GM19328 (cell line): ENCODE measurements around the gene FARS2.
"Not testable (repeated sequence)": the region's sequence is repeated elsewhere in the genome, so short reads cannot be mapped to it uniquely, and the experiment has no call there.

Source experiments
- ATAC-seq: cut with Tn5 transposase; IDR thresholded peaks from one replicate; pipeline ENCODE4 v1.9.1; 2021; ENCODE audit warnings: mild to moderate bottlenecking, moderate library complexity; ENCODE audit not compliant: unreplicated experiment

Gene FARS2

DNA sequence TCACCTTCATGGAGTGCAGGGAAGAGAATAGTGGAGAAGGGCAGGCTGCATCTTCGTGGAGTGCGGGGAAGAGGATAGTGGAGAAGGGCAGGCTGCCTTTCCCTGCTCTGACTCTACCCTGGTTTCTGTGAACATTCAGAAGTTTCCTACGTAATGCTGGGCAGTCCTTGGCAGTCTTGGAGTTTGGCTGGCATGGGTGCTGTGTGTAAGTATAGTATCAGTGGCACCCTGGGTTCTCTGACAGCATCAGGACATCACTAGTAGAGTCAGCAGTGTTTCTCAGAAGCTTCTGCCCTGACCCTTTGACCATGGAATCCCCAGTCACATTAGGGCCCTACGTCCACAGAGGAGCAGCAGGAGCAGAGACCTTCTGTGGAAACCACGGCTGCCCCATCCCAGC is 392.5 kb downstream of the FARS2 start:
- no peak for ATAC-seq

DNA sequence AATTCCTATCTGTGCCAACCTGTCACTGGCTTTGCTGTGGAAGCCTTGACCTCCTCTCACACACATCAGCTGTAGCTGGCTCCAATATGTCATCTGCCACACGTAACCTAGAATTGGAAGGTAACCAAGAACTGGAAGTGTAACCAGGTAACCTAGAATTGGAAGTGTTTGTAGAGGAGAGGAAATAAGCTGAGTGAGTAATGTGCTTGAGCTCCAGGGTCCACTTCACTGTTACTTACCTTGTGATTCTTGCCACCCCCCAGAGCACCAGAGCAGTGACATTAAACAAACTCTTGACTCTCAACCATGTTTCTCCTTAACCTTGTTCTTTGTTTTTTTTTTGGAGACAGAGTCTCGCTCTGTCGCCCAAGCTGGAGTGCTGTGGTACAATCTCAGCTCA is 394.9 kb downstream of the FARS2 start:
- ATAC-seq: no peak

DNA sequence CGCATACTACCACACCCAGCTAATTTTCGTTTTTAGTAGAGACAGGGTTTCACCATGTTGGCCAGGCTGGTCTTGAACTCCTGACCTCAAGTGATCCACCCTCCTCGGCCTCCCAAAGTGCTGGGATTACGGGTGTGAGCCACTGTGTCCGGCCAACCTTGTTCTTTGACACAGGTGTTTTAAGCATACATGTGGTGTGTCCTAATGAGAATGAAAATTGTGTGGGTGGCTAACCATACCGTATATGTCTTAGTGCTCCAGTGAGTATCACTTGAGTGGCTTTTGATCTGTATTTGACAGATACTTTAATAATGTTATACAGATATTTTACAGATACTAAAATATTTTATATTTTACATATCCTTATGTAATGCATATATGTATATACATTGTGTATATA is 395.4 kb downstream of the FARS2 start:
- not testable (repeated sequence) for ATAC-seq

DNA sequence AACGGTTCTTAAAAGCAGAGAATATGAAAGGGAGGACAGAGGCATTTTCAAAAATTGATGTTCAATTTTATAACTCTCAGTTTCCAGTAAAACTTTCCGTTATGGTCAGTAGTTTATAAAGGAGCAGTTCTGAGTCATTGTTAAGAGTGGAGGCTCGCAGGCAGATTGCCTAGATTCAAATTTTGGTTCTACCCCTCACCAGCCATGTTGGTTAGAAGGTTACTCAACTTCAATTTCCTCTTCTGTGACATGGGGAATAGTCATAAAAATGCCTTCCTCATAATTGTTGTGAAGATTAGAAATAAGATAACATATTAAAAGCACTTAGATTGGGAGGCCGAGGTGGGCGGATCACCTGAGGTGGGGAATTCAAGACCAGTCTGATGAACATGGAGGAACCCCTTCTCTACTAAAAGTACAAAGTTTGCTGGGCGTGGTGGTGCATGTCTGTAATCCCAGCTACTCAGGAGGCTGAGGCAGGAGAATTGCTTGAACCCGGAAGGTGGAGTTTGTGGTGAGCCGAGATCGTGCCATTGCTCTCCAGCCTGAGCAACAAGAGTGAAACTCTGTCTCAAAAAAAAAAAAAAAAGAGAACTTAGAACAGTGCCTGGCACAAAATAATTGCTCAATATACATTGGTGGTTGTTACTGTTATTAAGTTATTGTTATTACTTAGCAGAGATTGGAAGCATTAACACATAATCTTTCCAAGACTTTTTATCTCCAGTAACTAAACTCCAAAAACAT is 396.5 kb downstream of the FARS2 start:
- ATAC-seq: no peak

DNA sequence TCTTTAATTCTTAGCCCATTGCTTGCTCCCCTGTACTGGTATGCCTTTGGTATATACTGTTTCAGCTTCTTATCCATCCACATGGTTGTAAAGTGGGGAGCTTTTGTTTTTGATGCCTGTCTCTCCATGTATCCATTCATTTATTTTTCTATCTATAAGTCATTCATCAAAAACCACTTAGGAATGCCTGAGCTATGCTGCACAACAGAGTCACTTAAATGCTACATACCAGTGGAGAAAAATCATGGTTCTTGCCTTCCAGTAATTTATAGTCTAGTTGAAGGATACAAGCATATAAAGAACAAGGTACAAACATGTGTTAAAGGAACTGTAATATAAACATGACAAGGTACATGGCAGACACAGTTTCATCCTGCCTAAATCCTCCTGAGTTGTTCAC is 398.2 kb downstream of the FARS2 start:
- ATAC-seq: no peak

DNA sequence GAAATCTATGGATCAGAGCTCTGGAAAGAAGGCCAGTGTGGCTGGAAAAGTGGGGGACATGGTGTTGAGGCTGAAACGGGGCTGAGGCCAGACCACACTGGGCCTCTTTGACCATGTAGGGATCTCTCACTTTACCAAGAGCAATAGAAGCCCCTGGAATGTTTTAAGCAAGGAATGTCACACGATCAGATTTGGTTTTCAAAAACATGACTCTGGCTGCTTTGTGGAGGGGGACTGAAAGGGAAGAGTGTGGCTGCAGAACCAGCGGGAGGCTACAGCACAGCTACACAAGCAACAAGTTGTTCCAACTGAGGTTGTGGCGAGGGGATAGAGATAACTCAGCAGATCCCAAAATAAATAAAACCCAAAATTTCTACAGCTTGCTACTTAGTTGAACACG is 399.5 kb downstream of the FARS2 start:
- ATAC-seq: no peak

DNA sequence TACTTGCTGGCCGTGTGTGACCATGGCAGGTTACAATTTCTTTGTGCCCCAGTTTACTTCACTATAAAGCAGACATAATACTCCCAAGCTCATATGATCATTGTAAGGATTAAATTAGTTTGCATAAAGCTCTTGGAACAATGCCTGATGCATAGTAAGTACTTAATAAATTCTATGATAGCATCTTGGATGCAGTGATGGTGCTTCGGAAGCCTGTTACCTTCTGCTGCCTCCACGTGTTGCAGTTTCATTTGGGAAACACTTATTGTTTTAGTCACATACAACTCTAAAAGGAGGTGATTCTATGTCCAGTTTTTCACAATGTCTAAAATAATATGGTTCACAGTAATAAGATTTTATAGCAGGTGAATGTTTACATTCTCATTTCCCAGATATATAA is 401.5 kb downstream of the FARS2 start:
- ATAC-seq: no peak

DNA sequence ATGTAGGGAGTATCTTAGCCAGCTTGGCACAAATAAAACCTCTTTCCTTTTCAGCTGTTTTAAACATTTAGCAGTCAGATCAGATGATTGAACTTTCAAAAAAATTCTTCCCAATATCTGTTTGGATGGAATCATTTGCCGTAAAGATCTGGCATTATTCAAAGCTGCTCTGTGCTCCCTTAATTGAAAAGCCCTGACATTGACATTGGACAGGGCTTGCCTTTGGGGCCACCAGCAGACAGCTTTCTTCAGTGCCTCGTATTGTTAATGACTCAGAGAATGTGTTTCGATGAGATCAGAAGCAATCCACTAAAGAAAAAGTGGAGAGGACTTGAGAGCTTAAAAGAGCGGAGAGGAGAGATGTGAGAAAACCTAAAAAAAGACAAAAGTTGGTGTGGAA is 401.9 kb downstream of the FARS2 start:
- no peak for ATAC-seq

DNA sequence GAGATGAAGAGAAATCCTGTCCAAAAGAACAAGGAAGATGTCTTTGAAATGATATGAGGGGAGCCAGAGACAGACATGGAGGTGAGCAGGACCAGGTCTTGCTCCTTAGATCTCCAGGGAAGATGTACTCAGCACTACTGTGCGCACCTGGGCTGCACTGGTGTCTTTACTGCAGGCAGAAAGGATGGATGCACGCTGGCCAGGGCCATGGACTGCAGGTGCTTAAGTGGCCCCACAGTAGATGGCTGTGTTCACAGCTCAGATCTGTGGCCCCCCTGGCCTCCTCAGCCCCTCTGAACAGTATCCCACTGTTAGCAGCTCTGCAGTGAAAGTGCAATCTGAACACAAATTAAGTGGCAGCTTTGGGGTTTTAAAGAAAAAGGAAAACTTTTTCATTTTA is 402.4 kb downstream of the FARS2 start:
- no peak for ATAC-seq

DNA sequence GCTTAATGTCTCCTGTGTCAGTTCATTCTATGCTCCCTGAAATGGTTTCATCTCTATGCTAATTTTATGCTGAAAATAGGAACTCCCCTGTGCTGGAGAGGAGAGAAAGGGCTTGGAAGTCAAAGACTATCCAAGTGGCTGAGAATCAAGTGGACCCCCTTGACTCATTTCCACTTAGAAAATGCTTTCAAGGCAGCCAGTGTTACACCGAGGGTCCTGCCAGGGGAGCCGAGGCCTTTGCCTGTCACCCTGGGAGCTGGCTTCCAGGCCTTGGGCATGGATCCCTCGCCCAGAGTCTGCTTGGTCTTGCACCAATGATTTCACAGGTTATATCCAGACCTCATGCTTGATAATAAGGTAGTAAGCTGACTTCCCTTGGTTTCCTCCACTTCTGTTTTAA is 402.8 kb downstream of the FARS2 start:
- no peak for ATAC-seq

DNA sequence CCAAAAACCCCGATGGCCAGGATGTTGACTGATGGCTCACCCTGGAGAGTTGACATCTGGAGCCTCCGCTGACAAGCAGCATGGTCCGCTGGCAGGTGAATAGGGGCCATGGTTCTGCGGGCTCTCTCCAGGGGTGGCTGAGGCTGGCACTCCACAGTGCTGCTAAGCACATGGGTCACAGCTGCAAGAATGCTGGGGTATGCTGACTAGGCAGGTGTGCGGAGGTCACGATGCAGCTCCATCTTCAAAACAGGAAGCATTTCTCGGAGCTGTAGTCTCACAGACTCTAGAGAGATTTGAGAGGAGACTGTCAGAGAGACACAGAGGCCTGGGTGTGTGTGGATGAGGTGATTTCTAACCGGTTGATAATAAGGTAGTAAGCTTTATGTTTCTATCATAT is 403.9 kb downstream of the FARS2 start:
- ATAC-seq: no peak

DNA sequence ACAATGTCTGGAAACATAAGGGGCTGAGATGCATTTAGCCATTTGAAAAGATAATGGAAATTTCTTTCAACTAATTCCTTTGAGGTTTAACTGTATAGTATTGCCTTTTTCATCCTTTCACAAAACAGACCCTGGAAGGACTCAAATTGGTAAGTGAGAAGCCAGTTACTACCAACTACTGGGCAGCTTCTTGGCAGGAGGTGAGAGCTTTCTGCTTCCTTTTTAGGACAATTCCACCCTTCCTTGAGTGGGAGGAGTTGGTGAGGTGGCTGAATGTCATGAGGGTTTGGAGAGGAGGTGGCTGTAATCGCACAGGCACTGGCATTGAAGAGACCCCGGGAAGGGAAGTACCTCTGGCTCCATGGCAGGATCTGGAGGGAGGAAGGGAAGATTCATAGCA is 404.4 kb downstream of the FARS2 start:
- ATAC-seq: no peak

DNA sequence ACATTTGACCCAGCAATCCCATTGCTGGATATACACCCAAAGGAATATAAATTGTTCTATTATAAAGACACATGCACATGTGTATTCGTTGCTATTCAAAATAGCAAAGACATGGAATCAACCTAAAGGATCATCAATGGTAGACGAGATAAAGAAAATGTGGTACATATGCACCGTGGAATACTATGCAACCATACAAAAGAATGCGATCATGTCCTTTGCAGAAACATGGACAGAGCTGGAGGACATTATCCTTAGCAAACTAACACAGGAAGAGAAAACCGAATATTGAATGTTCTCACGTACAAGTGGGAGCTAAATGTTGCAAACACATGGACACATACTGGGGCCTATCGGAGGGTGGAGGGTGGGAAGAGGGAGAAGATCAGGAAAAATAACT is 405.4 kb downstream of the FARS2 start:
- ATAC-seq: no peak

DNA sequence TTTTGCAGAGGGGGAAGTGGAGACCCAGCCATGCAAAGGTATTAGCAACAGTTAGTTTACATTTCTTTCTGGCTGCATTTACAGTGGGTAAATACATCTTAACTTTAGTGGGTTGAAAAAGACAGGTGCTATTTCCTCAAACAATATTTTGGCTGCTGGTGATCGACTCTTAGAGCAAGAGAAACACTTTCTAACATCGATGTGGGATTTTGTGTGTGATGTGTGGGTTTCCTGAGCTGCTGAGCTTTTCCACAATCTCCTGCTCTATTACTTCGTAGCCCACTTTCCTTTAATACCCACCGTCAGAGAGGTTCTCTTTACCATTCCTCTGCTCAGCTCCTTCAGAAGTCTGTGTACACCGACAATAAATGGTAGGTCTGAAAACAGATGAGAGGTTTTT is 406.4 kb downstream of the FARS2 start:
- ATAC-seq: no peak

DNA sequence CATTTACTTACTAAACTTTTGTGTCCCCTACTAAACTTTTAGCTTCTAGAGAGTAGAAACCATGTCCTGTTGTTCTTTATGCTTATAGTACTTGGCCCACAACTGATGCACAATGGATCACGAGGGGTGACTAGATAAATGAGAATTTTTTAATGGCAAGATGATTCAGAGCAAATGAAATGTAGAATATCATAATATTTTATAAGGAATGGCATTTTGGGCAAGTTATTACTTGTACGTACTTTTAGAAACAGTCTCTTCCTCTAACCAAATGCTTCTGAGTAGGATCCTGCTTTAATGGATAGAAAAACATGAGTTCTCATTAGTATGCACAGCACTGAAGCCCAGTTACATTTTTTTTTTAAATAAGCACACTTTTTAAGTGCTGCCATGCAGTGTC is 409.1 kb downstream of the FARS2 start:
- ATAC-seq: no peak

DNA sequence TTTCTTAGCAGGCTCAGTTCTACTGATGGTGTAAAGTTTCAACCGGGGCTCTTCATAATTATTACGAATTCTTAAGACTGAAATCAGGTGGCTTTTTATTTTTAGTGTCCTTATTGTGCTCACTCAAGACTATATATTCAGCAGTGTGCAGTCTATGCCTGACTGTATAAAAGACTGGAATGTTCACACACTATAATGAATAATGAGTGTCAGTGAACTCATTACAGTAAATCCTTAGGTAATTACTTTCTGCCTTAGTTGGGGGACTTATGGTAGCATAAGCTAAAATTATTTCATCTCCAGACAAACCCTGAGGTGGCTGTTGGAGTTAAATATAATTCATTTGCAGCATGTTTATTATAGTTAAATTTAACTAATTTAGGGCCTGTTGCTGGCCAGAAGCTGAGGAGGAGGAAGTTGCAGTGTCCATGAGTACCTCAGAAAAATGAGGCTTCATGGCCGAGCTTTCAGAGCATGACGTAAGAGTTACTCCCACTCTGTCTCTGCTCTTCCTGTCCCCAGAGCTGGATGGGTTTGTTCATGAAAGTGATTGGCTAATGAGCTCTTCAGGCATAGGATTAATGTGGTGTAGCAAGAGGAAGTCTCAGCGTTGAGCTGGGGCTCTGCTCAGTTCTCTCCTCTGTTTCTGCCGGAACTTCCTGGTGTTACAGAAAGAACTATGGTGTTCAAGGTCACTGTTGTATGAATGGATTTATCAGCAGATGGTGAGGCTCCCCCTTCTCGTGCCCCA is 409.7 kb downstream of the FARS2 start:
- ATAC-seq: no peak

DNA sequence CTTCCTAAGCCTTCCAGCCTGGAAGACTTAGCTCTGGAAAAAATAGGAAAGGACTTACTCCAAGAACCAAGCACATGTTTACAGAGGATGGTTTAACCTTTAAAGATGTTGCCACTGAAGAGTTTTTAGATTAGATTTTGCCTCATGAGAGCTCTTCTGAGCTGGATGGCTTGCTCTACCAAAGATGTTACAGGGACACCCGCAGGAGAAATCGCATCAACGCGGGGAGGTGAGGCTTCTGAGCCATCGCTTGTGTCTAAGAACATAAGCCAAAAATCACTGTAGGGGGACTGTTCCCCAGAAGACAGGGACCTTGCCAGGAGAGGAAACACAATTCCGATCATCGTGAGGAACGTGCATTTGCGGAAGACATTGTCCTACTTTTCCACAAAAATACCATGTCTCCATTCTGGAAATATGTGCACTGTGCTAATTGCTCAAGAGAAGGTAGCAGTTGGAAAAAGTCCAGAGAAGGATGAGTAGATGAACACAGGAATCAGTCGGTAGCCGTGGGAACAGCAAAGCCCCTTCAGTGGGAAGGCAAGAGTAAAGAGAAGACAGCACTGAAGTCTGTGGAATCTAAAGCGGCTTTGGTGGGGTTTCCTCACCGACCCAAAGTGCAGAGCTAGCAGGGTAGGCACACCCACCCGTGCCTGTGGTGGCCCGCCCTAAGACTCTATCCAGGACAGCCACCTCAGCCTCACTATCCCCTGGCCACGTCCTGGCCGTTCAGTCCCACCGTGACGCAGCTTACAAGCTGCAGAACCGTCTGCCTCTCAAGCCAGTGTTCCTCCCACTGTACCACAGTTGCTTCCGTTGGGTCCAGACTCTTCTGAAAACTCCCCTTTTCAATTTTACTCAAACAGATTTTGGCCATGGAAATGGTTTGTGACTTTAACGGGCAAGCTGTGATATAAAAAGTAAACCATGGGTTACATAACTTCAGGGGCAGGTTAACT is 410.6 kb downstream of the FARS2 start:
- no peak for ATAC-seq

DNA sequence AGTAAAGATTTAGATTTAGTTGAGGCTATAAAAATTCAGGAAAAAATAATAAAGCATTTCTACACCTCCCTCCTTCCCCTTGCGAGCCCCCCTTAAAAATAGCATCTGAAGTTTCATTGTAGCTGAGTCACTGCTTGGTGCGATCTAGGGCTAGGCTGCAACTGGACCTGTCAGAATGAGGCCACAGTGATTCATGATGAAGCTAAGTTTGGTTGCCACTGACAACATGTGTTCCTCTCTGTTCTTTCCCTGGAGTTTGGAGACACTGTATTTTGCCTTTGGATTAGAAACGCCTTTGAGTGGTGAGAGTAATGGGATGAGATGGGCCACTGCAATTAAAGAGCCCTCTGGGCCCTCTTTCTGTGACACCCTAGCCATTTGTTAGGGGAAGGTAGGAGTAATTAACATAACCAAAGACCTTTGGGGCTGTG is 411.3 kb downstream of the FARS2 start:
- no peak for ATAC-seq

DNA sequence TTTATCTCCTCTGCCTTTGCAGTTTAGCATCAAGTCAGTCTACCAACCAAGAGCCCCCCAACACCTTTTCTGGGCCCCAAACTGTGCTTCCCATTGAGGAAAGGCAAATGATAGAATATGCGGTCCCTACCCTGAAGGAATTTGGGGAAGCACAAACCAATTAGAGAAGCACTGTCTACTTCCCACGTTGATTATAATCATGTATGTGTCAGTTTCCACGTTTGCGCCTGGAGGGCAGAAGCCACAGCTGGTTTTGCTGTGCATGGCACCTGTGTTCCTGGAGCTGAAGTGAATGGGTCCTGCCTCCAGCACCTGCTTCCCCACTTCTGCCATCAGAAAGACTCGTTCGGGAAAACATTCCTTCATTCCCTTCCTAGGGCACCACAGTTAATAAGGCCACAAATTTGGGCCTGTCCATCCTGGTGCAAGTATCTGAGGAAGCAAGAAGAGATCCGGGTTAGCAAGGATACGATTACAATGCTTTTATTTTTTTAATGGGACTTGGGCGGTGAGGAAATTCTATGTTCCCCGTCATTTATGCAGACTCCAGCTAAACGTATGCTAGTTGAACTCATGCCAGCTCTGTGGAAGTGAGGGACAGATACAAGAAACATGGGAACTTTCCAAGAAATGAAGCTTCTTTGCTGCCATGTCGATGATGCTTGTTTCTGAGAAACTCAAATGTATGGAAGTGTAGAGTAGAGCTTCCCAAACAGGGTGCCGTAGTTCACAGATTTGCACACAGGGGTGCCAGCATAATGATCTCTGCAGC is 411.9 kb downstream of the FARS2 start:
- no peak for ATAC-seq

DNA sequence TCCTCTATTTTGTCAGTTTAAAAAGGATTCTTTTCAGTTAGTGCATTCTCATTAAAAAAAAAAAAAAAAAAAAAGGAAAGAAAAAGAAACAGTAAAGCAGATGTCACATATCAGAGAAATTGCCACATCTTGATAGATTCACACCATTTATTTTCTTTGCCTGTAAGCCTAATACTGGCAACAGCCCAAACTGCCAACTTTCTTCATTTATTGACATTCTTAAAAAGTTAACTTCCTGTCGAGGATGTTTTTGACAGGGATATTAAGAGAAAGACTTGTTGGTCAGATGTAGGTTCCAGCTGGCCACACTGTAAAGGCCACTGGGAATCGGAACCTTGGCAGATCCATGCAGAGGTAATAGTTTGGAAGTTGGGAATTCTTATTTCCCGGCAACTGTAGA is 412.8 kb downstream of the FARS2 start:
- ATAC-seq: no peak

DNA sequence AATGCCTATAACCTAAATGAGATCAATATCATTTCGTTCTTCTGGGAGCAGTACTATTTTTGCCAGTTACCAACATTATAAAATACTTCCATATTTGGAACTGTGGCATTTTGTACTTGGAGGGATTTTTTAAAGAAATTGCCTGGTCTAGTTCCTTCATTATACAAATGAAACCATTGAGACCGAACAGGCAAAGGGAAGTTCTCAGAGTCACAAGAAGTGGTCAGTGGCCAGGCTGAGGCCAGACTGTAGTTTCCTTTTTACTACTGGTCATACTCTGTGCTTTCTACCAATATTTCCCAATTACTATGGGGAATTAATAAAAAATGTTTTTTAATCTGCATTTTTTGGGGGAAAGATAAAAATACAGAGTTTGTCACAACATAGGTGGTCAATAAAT is 413.4 kb downstream of the FARS2 start:
- no peak for ATAC-seq
